Activated CD4-positive, alpha-beta T cell treated with anti-CD3 and anti-CD28 coated beads, Interleukin-2, amount 10 ng/mL, durations not matched to agents 24 days and 14 days (primary cell): ENCODE measurements around the gene POMGNT2. TPM values are rescaled to one million over a fixed set of nuclear protein-coding genes. Genes with fewer than 3 reads are reported as not detected.

Experiments used
- DNase-seq: peaks from one replicate; pipeline ENCODE4 v3.0.0; 2022
- H3K27ac Mint-ChIP-seq: one replicate; pipeline ENCODE4 v1.8.0; 2022; ENCODE audit warnings: mild to moderate bottlenecking, mixed read lengths
- H3K27me3 Mint-ChIP-seq: one replicate; pipeline ENCODE4 v1.8.0; 2022; ENCODE audit warnings: mixed read lengths
- H3K36me3 Mint-ChIP-seq: one replicate; pipeline ENCODE4 v1.8.0; 2022; ENCODE audit warnings: low read depth, mild to moderate bottlenecking, mixed read lengths
- H3K4me1 Mint-ChIP-seq: one replicate; pipeline ENCODE4 v1.8.0; 2021; ENCODE audit warnings: mixed read lengths
- H3K4me3 Mint-ChIP-seq: one replicate; pipeline ENCODE4 v1.8.0; 2022; ENCODE audit warnings: mild to moderate bottlenecking, moderate library complexity, mixed read lengths
- H3K9me3 Mint-ChIP-seq: one replicate; pipeline ENCODE4 v1.8.0; 2021; ENCODE audit warnings: mixed read lengths
- intact Hi-C: fragments of 100-400 bp; cut with micrococcal nuclease; formaldehyde crosslinking; loops from one replicate; pipeline ENCODE4 v1.15.1; 2023
- total RNA-seq: library from RNA; stranded (reverse); gene quantifications from 2 replicates; pipeline ENCODE4 v1.2.3, GENCODE V29; 2022

POMGNT2 gene
- total RNA-seq, 1 donor from 2014 or later: 8.8 TPM

DNA sequence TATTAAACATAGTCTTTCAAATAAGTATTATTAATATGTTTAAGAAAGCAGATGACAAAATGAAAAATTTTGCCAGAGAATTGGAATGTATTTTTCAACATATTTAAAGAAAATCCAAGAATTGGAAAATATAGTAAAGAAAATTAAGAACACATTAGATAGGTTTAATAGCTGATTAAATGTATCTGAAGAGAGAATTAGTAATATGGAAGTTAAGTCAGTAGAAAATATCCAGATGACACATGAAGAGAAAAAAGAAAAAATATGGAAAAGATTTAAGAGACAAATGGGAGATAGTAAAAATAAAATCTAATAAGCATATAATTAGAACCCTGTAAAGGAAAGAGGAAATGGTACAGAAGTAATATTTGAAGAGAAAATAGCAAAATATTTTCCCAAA is 18.0 kb upstream of the POMGNT2 start:
- Mint-ChIP-seq H3K36me3 (peaks cover 2% of the 10 kb centered on the region), H3K27me3 (peaks cover 24% of the 10 kb centered on the region), H3K4me1 (no peaks in the 10 kb centered on the region), H3K27ac (no peak overlapping the region), H3K9me3 (peaks cover 10% of the 10 kb centered on the region), H3K4me3 (no peak overlapping the region)
- intact Hi-C loops: no loop called here
- no peak for DNase-seq

DNA sequence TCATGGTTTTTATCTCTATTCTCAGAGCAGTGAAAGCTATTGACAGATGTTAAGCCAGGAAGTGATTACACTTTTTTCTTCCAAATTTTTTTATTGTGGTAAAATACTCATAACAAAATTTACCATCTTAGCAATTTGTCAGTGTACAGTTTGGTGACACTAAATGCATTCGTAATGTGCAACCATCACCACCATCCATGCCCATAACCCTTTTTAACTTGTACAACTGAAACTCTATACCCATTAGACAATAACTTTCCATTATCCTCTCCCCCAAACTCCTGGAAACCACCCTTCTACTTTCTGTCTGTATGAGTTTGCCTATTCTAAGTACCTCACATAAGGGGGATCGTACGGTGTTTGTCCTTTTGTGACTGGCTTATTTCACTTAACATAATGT is 15.1 kb upstream of the POMGNT2 start:
- no peak overlapping the region for H3K27ac Mint-ChIP-seq
- peaks cover 31% of the 10 kb centered on the region for H3K27me3 Mint-ChIP-seq
- H3K4me3 Mint-ChIP-seq: no peak overlapping the region
- peaks cover 2% of the 10 kb centered on the region for H3K4me1 Mint-ChIP-seq
- peaks cover 2% of the 10 kb centered on the region for H3K36me3 Mint-ChIP-seq
- H3K9me3 Mint-ChIP-seq: peaks cover 7% of the 10 kb centered on the region
- no peak for DNase-seq
- intact Hi-C loops: no loop called here

DNA sequence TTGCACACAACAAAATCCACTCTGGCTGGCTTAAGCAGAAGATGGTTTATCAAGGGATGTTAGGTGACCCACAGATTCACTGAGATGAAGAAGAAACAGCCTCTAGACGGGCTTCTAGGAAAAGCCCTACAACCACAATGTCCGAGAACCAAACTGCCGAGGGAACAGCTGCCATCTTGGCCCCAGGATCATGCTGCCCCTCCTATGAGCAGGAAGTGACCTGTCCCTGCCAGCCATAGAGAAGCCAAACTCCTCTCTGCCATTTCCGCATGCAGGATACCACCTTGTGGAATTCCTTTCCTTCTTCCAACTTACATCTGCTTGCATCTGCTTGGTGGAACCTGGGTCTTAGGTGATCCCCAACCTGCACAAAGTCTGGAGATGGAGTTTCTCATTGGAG is 11.4 kb upstream of the POMGNT2 start:
- H3K9me3 Mint-ChIP-seq: no peaks in the 10 kb centered on the region
- no peak overlapping the region for H3K27ac Mint-ChIP-seq
- H3K4me1 Mint-ChIP-seq: peaks cover 2% of the 10 kb centered on the region
- intact Hi-C loops: no loop called here
- no peak overlapping the region for H3K4me3 Mint-ChIP-seq
- H3K36me3 Mint-ChIP-seq: no peaks in the 10 kb centered on the region
- peaks cover 19% of the 10 kb centered on the region for H3K27me3 Mint-ChIP-seq
- no peak for DNase-seq

DNA sequence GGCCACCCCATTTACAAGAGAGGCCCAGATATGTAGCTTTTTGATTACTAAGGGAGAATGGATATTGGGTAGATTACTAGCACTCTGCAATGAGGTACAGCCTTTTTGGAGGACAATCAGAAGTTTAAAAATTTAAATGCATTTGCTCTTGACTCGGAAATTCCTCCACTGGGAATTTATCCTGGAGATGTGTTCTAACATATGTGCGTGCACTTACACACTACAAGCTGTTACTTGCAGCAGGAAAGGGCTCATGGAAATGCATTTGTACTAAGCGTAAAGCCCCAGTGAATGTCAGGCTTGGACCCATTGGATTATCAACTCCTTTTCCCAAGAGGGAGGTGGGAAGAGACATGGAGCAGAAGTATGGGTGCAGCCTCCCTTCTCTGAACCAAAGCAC is 7.8 kb upstream of the POMGNT2 start:
- Mint-ChIP-seq H3K4me1 (peaks cover 2% of the 10 kb centered on the region), H3K9me3 (peaks cover 6% of the 10 kb centered on the region), H3K4me3 (no peak overlapping the region), H3K27ac (no peak overlapping the region), H3K27me3 (peaks cover 5% of the 10 kb centered on the region), H3K36me3 (no peaks in the 10 kb centered on the region)
- intact Hi-C loops: no loop called here
- no peak for DNase-seq

DNA sequence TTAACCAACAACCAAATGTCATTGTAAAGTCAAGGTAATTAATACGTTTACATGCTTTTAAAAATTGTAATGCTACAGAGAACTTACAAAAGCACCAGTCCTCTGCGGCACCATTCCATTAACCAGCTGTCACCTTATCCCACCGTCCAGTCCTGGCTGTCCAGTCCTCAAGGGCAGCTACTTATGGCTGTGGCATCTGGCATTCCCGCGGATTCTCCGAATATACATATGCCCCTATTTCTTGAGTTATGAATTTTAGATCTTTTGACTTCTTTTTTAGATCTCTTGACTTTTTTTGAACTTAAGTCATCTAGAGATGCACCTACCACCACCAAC is 382 bp upstream of the POMGNT2 start:
- H3K27me3 Mint-ChIP-seq: no peaks in the 10 kb centered on the region
- H3K4me1 Mint-ChIP-seq: peaks cover 12% of the 10 kb centered on the region
- no peaks in the 10 kb centered on the region for H3K36me3 Mint-ChIP-seq
- H3K27ac Mint-ChIP-seq: no peak overlapping the region
- peak overlapping the region; percentile 73 for H3K4me3 Mint-ChIP-seq
- intact Hi-C loops: loop anchor here (5.0 kb wide), 2 partner anchors 181 to 586 kb away; partner anchors contain the start of genes ABHD5 and SNRK
- DNase-seq: no peak
- H3K9me3 Mint-ChIP-seq: peaks cover 6% of the 10 kb centered on the region

DNA sequence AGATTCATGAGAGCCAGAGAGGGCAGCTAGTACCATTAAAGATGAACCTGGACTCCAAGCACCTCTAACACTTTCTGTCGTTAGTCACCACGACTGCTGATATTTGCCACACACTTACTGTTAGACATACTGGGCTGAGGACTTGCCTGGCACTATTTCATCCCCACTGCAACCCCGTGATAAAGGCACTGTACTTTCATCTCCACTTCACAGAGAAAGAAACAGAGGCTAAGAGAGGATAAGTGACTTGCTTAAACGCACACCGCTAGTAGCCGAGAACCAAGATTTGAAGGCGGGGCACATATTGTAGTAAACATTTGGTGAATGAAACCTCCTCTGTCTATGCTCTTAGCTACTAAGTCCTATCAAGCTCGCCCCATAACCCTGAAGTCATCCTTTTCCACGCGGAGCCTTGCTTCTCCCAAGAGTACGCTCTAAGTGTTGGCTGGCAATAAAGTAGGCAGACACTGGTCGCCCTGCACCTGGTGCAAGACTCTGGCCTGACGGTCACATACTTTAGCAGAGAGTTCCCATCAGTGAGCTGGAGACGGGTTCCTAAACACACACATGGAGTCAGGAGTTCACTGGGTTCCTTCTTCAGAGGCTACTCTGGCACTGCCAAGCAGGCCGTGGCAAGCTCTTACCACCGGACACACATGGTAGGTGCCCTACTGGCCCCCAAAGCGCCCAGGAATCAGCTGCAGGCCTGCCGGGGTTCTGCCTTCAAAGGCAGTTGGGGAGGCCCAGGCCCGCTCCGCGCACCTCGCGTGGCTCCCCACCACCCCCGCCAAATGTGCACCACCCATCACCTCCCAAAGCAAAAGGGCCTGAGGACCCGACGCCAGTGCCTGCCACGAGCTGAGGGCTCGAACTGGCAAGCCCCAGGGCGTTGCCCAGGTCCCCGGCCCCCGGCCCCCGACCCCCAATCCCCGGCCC is 951 bp downstream of the POMGNT2 start:
- Mint-ChIP-seq H3K27ac (no peak overlapping the region), H3K27me3 (no peaks in the 10 kb centered on the region), H3K4me3 (peak overlapping the region; percentile 80), H3K36me3 (no peaks in the 10 kb centered on the region), H3K4me1 (peaks cover 12% of the 10 kb centered on the region), H3K9me3 (peaks cover 4% of the 10 kb centered on the region)
- DNase-seq: peak; percentile 69
- intact Hi-C loops: loop anchor here (5.0 kb wide), 2 partner anchors 182 to 587 kb away; partner anchors contain the start of genes ABHD5 and SNRK

DNA sequence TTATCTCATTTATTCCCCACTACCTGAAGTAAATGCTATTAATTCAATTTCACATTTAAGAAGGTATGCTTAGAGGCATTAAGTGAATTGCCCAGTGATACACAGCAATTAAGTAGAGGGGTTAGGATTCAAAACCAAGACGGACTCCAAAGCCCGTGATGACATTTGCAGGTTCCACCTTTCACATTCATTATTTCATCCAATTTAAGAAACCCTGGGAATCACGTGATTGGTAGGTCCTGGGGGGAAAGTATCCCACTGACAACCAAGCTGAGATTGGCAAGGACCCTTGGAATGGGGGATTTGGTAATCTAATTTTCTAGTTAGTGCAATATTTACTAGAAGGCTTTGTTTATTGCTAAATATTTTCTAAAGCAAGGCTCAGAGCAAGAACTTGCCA is 1.8 kb downstream of the POMGNT2 start:
- intact Hi-C loops: no loop called here
- Mint-ChIP-seq H3K27ac (no peak overlapping the region), H3K4me1 (peaks cover 12% of the 10 kb centered on the region), H3K4me3 (no peak overlapping the region), H3K9me3 (no peaks in the 10 kb centered on the region), H3K36me3 (no peaks in the 10 kb centered on the region), H3K27me3 (no peaks in the 10 kb centered on the region)
- DNase-seq: no peak

DNA sequence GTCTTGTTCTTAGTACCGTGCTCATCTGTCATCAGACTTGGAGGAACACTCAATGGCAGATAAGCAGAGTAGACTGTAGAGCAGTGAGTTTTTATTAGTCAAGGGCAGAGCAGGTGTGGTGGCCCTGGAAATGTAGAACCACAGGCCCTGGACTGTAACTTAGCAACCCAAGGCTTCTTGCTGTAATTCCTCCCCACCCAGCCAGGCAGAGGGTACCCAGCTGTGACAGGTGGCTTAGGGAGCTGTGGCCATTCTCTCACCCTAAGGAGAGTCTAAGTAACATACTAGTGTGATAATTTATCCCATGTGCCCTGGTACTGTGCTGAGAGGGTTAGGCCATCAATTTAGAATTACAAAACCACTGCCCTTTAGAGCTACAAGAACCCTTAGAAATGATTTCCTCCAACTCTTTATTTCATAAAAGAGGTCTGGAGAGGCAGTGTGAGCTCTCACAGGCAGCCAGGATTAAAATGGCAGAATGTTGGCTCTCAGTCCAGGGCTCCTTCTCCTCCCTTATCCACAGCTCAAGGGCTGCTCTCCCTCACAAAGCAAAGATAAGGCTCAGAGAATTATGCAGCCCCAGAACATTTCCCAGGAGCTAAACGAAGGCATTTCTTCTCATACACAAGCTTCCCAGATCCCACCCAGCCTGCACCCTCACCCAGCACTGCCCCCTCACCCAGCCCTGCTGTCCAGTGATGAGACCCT is 3.0 kb downstream of the POMGNT2 start:
- Mint-ChIP-seq H3K27ac (no peak overlapping the region), H3K9me3 (no peaks in the 10 kb centered on the region), H3K4me1 (peaks cover 12% of the 10 kb centered on the region), H3K36me3 (no peaks in the 10 kb centered on the region), H3K27me3 (no peaks in the 10 kb centered on the region), H3K4me3 (no peak overlapping the region)
- DNase-seq: no peak
- intact Hi-C loops: no loop called here

DNA sequence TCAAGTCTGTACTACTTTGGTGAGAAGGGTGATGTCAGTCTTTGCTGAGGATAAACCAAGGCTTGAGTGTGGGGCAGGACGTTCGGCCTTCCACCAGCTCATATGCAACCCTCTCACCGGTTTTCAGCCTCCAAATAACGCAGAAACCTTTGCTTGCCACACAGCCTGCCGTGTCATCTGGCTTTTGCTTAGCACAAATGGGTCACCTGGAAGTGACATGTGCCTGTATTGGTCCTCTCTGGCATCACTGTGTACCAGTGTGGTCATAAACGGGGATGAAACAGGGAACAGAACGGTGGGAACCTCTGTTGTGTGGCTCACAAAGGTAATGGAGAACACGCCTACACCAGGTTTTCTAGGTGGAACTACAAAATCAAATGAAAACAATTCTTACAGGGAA is 7.1 kb downstream of the POMGNT2 start:
- Mint-ChIP-seq H3K27me3 (no peaks in the 10 kb centered on the region), H3K9me3 (no peaks in the 10 kb centered on the region), H3K4me1 (peaks cover 2% of the 10 kb centered on the region), H3K27ac (no peak overlapping the region), H3K4me3 (no peak overlapping the region), H3K36me3 (no peaks in the 10 kb centered on the region)
- no peak for DNase-seq
- intact Hi-C loops: no loop called here

DNA sequence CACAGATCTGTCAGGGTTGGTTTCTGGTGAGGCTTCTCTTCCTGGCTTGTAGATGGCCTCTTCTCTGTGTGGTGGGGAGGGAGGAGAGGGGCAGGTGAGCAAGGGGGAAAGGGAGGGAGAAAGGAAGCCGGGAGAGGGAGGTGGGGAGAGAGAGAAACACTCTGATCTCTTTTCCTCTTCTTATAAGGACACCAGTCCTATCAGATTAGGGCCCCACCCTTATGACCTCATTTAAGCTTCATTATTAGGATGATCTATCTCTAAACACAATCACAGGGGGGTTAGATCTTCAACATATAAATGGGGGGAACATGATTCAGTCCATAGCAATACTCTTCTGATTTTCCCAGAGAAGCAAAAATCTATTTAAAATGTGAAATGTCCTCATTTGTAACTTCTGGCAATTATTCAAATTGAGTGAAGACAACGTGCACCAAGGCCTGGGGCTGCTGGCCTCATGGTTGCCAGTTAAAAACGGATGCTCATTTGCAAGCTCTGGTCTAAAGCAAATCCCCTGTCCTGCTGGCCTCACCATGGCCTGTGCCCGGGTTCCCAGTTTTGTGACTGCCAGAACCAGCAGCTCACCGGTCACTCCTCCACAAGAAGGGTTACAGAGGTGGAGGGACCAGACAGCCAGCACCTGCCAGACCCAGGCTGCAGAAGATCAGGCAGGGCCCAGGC is 8.3 kb downstream of the POMGNT2 start:
- DNase-seq: no peak
- no peaks in the 10 kb centered on the region for H3K27me3 Mint-ChIP-seq
- H3K4me1 Mint-ChIP-seq: no peaks in the 10 kb centered on the region
- intact Hi-C loops: no loop called here
- no peaks in the 10 kb centered on the region for H3K36me3 Mint-ChIP-seq
- H3K27ac Mint-ChIP-seq: no peak overlapping the region
- H3K9me3 Mint-ChIP-seq: no peaks in the 10 kb centered on the region
- no peak overlapping the region for H3K4me3 Mint-ChIP-seq

DNA sequence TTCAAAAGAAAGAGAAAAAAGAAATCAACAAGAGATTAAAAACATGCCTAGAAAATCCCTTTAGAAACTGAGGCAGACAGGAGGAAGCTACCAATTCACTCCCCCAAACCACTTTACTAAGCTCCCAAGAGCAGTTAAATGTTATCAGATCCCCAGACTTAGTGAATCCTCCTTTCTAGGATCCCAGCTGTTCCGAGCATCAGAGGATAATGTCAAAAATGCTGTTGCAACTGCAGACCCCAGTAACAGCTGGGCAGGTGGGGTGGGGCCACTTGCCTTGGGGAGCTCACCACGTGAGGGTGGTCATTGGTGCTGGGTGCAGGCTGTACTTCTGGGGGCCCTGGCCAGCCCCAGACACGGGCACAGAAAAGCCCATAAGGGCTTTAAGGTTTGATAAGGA is 9.1 kb downstream of the POMGNT2 start:
- Mint-ChIP-seq H3K9me3 (no peaks in the 10 kb centered on the region), H3K27ac (no peak overlapping the region), H3K4me3 (no peak overlapping the region), H3K4me1 (no peaks in the 10 kb centered on the region), H3K27me3 (no peaks in the 10 kb centered on the region), H3K36me3 (no peaks in the 10 kb centered on the region)
- intact Hi-C loops: no loop called here
- DNase-seq: no peak

DNA sequence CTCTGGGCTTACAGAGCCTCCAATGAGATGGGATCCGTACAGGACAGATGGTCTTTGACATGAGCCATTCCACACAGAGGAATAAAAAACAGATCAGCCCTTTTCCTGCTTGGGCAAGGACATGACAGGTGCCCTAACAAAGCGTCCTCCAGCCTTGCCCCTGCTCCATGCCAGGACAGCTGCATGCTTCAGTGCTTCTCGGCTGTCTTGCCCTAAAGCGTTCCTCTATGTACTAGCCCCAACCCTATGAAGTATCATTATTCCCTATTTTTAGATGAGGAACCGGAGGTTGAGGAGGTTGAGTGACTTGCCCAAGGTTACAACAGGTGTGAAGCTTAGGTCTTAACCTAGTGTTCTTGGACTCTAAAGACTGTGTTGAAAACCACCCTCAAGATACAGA is 10.5 kb downstream of the POMGNT2 start:
- intact Hi-C loops: no loop called here
- no peaks in the 10 kb centered on the region for H3K36me3 Mint-ChIP-seq
- no peak for DNase-seq
- H3K27me3 Mint-ChIP-seq: no peaks in the 10 kb centered on the region
- H3K27ac Mint-ChIP-seq: no peak overlapping the region
- no peaks in the 10 kb centered on the region for H3K9me3 Mint-ChIP-seq
- no peak overlapping the region for H3K4me3 Mint-ChIP-seq
- H3K4me1 Mint-ChIP-seq: no peaks in the 10 kb centered on the region

DNA sequence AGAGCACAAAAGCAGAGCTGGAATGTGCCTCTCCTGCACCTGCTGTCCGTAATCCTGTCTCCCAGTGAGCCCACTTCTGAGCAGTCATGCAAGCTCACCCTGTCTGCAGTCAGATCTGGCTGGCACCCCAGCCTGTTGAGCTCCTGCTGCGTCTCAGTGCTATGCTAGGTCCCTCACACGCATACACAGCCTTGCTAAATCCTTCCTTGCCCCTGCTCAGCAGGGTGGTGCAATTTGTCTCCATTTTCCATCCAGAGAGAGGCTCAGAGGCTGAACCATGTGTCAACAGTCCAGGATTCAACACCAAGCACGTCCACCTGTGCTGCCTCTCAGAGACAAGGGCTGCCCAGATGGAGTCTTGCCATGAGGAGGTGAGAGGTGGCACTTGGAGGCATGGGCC is 11.0 kb downstream of the POMGNT2 start:
- no peaks in the 10 kb centered on the region for H3K9me3 Mint-ChIP-seq
- H3K27ac Mint-ChIP-seq: no peak overlapping the region

DNA sequence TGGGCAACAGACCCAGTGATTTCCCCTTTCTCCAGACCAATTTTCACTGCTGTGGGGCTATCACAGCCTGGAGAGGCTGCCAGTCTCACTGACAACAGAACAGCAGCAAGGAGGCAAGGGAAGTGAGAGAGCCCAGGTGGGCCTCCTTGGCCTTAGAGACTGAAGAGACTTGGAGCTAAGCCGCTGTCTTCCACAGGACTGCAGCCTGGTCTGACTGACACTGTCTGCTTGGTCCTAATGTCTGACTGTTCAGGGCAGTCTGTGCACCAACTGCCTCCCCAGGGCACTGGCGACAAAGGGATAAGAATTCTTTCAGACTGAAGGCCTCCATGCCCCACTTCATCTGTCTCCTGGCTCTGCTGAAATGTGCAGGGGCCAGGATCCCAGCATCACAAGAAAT is 11.5 kb downstream of the POMGNT2 start:
- intact Hi-C loops: no loop called here
- Mint-ChIP-seq H3K4me1 (no peaks in the 10 kb centered on the region), H3K4me3 (no peak overlapping the region), H3K36me3 (no peaks in the 10 kb centered on the region), H3K27me3 (no peaks in the 10 kb centered on the region), H3K27ac (no peak overlapping the region), H3K9me3 (no peaks in the 10 kb centered on the region)
- no peak for DNase-seq

More for the DNA sequence above, 11.0 kb downstream of the POMGNT2 start:
- H3K4me1 Mint-ChIP-seq: no peaks in the 10 kb centered on the region
- DNase-seq: no peak
- no peaks in the 10 kb centered on the region for H3K36me3 Mint-ChIP-seq
- intact Hi-C loops: no loop called here
- no peaks in the 10 kb centered on the region for H3K27me3 Mint-ChIP-seq
- H3K4me3 Mint-ChIP-seq: no peak overlapping the region
